Stimulated activated CD8-positive, alpha-beta memory T cell treated with anti-CD3 and anti-CD28 coated beads, Interleukin-12 subunit alpha, Interleukin-12 subunit beta, amount 100 ng/mL, for 4 hours (primary cell): ENCODE measurements around the gene ITGB6.
"Not testable (repeated sequence)": the region's sequence is repeated elsewhere in the genome, so short reads cannot be mapped to it uniquely, and the experiment has no call there.

ENCODE experiments used
- DNase-seq: peaks from one replicate; pipeline ENCODE4 v3.0.0-alpha.2; 2020; ENCODE audit warnings: low read depth

The ITGB6 gene

DNA sequence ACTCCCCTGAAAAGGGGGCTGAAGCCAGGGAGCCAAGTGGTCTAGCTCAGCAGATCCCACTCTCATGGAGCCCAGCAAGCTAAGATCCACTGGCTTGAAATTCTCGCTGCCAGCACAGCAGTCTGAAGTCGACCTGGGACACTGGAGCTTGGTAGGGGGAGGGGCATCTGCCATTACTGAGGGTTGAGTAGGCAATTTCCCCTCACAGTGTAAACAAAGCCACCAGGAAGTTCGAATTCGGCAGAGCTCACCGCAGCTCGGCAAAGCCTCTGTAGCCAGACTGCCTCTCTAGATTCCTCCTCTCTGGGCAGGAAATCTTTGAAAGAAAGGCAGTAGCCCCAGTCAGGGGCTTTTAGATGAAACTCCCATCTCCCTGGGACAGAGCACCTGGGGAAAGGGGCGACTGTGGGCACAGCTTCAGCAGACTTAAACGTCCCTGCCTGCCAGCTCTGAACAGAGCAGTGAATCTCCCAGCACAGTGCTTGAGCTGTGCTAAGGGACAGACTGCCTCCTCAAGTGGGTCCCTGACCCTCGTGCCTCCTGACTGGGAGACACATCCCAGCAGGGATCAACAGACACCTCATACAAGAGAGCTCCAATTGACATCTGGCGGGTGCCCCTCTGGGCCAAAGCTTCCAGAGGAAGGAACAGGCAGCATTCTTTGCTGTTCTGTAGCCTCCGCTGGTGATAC lies 18.8 kb downstream of the ITGB6 start:
- not testable (repeated sequence) for DNase-seq

DNA sequence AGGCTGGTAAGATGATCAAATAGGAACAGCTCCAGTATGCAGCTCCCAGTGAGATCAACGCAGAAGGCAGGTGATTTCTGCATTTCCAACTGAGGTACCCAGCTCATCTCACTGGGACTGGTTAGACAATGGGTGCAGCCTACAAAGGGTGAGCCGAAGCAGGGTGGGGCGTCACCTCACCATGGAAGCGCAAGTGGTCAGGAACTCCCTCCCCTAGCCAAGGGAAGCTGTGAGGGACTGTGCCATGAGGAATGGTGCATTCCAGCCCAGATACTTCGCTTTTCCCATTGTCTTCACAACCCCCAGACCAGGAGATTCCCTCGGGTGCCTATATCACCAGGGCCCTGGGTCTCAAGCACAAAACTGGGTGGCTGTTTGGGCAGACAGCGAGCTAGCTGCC lies 19.4 kb downstream of the ITGB6 start:
- not testable (repeated sequence) for DNase-seq

DNA sequence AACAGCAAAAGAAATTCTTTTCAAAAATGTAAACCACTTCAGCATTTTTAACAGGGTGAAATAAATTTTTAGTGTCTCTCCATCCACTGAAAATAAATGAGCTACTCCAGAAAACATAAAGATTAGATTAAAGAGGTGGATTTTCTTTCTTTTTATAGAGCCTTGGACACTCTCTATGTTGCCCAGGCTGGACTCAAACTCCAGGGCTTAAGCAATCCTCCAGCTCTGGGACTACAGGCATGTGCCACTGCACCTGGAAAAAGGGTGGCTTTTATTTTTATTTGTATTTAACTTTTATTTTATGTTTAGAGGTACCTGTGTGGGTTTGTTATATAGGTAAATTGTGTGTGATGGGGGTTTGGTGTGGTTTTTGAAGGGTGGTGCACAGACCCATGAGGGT lies 19.9 kb downstream of the ITGB6 start:
- DNase-seq: no peak

DNA sequence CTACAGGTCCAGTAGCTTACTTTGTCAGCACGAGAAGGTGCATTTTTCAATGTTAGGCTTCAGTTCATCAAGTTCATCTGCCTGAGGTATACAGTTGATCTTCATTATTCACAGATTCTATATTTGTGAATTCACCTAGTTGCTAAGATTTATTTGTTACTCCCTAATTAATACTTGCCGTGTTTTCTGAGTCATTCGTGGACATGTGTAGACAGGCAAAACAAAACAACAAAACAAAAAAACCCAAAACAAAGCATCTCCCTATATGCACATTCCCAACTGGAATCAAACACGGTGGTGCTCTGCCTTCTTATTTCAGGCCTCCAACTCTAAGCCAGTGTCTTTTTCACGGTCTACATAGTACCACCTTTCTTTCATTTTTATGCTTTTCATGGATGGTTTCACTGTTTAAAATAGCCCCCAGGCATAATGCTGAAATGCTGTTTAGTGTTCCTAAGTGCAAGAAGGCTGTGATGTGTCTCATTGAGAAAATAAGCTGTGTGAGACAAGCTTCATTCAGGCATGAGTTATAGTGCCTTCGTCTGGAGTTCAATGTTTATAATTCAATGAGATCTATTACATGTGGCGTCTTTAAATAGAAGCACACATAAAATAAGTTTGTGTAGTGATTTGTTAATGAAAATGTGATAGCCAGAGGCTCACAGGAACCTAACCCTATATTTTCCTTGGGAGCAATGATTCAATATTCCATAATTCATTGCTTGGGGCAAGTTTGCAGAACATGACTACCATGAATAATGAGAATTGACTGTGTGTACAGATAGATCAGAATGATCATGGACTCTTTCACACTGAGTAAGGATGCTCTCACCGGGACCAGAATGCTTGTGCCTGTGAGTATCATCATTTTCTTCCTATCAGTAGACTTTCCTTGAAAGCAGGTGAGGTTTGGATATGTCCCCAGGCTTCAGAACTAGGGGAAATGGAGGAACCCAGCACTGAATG lies 24.6 kb downstream of the ITGB6 start:
- no peak for DNase-seq

DNA sequence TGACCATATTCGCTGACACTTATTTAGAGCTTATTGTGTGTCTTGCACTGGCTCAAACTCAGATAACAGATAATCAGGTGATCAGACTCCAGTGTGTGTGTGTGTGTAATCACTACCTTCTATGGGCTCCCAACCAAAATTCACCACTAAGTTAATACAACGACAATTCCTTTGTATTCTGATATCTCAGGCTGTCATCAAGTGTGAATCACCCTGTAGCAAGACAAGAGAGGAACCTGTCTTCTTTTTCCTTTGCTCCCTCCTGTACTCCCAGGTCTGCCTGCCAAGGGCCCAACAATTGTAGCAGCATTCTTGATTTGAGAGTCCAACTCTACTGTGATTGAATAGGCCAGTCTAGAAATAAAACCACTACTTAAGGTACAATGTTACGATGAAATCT lies 25.8 kb downstream of the ITGB6 start:
- DNase-seq: no peak

DNA sequence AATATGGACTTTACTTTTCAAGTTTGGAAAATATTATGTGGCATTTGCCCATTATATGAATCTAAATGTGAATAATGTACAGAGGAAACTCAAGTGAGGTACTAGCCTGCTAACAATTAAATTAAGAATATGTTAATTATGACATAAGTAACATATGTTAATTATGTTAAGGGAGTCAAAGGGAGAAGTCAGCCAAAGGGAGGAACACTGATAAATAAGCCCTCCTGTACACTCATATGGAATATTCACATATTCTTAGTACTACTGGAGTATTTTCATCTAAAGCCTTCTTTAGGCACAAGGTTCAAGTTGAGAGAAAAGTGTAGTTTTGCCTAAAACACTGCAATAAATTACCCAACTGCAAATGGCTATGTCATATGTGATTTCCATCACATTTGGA lies 30.1 kb downstream of the ITGB6 start:
- DNase-seq: no peak

DNA sequence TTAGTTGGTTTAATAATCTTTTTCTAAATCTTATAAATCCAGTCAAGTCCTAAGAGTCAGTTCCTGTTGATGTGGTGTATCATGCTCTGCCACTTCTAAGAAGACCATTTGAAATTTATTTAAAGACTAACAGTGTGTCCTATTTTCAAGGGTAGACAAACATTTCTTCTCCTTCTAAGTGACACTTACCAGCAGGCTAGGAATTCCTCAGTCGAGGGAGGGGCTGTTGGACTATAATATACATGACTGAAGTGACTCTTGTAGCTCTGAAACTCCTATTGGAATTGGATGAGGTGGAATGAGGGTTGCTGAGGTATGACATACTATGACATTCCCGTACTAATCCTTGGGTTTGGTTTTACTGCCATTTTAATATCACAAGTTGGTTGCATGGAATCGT lies 30.6 kb downstream of the ITGB6 start:
- no peak for DNase-seq

DNA sequence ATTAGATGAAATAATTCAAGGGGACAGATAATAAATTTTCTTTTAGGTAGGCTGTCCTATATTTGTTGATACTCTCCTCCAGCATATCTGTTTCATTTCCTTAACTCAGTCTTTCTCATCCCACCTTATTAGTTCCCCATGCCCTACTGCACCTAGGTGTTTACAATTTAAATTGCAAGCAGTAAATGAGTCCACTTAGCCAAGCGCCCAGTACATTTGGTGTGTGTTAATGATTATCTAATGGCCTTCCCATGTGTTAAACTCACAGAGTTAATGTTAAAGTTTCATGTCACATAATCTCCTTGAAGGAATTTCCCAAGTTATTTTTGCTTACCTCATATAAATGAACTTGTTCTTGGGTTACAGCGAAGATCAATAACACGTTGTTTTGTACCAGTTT lies 31.2 kb downstream of the ITGB6 start:
- no peak for DNase-seq

DNA sequence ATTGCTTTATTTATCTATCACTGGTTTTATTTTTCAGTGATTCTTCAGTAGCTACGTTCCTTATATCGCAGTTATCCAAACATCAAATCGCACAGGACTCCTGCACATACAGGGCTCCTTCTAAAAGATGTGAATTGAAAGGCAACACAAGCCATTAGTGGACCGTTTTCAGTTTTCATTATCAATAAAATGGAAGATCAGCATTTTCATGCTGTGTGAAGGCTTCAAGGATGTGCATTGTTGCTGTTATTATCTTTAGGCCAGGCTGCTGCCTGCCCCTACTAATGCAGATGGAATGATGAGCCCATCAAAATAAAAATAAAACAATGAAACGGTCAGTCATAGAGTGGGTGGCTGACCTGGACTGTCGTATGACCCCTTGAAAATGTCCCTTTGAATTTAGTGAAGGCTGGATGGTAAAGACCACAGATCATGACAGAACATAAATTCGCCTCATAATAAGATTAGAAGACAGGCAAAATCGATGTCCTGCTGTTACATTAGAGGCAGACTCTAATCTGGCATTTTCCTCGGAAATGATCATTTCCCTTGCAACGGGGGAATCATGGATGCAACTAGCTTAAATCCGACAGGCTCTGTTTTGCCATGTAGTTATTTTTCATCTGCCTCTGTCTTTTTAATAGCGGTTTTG lies 32.9 kb downstream of the ITGB6 start:
- no peak for DNase-seq

DNA sequence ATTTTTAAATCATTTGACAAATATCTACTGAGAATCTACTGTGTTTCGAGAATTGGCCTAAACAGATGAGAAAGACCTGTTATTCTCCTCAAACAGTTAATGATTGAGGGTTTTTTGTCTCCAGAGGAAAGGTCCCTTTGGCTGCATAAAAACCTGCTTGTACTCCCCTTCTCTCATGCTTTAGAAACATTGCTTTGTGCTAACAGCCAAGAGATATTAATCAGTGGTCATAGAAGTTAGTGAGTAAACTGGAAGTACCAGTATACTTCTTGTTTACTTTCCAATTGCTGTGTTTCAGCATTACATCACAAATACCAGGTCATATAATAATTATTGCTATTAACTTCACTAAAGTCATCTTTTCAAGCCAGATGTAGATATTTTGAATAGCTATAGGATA lies 34.1 kb downstream of the ITGB6 start:
- DNase-seq: no peak

DNA sequence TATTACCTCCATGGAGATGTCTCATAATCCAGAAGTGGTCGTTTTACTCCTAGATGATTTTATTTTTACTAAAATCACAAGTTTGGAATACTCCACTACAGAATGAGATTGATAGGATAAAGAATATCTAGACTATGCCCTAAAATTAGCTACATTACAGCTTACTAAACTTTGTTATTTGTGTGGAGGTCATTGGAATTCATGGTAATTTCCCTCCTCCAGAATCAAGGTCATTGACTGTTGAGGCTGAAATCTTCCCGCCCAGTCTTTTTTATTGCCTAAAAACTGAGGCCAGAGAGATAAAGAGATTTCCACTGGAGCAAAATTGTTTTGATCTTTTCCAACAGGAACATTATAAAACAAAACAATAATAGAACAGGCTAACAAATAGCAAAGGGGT lies 35.0 kb downstream of the ITGB6 start:
- DNase-seq: no peak

DNA sequence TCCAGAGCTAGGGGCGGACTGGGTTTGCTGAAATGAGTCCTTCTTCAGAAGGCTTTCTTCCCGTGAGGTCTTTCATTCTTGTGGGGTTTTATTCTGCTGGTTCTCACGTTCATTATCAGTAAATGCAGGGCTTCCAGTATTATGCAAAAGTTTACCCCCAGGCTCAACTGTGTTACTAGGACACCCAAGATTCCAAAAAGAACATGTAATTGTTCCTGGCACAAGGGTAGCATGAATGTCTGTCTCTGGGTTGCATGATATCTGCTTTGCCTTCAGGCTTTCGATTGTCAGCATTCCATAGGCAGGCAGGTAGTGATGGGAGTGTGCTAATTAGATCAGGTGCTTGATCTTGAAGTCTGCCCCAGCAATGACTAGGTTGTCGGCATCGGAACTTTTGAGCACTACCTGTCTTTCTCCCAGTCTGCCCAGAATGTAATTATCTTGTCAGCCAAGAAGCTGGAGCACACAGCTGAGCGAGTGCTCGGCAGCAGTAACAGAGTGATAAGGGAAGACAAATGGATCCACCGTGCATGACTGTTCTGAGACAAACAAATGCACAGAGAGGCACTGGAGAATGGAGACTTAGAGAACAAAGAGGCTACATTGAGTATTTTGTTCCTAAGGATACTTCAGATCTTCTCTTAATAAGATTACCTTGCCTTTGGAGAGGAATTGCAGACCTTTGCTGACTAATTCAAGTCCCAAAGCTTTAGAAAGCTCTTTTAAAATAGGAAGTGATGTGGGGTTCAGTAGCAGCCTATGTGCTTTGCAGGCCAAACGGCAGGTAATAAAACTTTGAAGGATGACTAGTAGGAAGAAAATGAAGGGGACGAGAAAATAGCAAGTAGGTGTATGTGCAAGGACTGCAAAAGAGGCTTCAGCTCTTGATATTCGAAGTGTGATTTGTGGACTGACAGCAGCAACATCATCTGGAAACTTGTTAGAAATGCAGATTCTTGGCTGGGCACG lies 41.9 kb downstream of the ITGB6 start:
- no peak for DNase-seq

DNA sequence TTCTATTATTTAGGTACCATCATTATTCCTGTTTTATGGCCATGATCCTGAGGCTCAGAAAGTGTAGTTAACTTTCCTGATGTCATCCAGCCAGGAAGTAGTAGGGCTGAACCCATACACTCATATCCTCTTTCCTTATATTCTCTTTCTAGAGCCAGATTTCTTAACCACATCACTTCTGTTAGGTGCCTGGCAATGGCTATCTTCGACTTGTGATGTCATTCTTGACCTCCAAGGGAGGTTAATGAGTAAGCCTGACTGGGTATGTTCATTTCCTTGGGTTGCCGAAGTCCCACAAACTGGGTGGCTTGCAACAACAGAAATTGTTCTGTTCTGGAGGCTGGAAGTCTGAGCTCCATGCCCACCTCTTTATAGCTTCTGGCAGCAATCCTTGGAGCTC lies 43.4 kb downstream of the ITGB6 start:
- DNase-seq: no peak

DNA sequence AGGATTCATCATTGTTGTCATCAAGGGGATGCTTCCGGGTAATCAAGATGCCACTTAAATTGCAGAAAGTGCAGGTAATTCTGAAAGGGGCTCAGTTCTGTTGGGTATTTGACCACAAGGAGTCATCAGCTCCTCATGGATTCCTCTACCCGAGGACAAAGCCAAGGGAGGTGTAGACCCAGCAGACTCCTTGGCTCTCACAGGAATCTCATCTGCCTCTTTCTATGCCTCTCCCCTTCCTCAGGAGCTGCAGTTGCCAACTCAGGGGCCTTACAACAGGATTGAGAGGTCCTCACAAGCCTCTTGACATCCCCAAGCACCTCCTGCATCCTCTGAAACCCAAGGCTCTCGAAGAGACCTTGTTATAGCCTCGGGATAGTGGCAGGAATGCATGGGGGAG lies 44.0 kb downstream of the ITGB6 start:
- DNase-seq: no peak

DNA sequence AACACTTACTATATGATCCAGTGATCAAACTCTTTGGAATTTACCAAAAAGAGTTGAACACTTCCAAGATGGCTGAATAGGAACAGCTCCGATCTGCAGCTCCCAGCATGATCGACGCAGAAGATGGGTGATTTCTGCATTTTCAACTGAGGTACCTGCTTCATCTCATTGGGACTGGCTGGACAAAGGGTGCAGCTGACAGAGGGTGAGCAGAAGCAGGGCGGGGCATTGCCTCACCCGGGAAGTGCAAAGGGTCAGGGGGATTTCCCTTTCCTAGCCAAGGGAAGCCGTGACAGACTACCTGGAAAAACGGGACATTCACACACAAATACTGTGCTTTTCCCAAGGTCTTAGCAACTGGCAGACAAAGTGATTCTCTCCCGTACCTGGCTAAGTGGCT lies 51.7 kb downstream of the ITGB6 start:
- not testable (repeated sequence) for DNase-seq

DNA sequence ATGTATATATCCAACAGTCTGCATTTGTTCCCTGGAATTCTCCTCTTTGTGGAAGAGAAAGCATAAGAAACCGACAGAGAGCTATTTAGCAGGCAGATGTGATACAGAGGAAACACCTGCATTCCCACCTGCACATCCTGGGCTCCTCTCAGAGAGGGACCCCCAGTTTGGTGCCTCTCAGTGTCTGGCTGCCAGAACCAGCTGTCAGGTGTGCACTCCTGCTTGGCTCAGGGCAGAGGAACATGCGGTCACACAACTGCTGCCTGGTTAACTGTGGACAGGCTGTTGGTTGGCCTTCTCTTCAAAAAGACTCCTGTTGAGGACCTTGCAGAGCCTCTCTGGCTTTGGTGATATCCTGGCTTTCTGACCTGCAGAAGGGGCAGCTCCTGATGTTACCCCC lies 54.6 kb downstream of the ITGB6 start:
- no peak for DNase-seq

DNA sequence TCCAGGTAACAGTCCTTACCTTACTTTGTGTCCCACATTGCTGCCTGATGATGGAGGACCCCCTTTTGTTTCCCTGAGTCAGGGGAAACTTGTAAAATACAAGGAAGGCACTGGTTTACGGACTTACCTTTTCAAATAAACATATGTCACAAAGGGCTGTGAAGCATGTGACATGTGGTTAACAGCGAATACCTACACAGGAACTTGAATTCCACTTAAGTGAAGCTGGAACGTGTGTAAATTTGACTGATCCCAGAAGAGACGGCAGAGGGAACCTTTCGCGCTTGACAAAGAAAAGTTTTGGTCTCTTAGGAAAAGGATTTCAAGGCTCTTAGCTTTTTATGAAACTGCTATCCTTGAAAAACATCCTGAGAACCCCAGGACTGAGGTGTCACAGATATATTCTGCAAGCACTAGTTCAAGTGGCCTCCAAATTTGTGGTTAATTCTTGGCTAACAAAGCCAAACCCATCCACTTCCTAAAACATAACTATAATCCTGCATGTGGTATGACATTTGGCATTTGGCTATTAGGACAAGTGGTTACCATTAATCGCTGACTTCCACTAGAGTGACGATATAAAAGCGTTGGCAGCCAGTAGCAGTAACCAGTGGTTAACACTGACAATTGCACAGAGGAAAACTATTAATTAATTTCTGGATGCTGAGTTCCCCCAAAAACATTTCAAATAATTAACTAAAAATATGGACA lies 55.6 kb downstream of the ITGB6 start:
- DNase-seq: no peak

DNA sequence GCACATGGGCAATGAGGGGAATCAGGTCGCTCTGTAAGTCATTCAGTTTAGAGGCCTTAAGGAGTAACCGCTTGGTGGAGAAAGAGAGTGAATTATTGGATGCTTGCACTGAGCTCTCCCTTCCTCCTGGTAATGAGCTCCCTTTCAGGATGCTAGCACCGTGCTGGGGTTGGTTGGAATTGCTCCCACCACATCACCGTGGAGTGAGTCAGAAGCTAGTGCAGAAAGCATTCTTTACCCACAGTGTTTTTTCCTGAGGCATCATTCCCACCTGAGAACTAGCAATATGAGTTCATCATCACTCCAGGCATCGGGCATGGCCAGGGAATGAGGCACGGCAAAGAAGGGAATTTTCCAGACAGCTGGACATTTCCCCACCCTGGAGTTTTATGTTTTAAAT lies 57.6 kb downstream of the ITGB6 start:
- DNase-seq: no peak

DNA sequence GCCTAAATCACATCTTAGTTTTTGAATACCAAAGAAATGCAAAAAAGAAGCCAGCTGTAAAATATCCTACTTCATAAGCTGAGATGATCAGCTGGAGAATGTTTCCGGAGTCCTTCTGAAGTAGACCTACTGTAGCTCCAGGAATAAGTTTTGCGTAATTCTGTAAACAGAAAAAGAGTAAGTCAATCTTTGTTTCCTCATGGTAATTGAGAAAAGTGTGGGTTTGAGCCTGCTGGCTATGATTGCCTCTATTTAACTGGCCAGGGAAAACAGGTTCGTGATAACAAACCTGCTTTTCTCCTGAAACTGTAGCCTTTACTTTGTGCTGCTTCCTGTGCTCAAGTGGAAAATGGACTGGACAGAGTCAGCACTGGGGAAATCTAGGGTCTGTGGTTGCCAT lies 58.2 kb downstream of the ITGB6 start:
- DNase-seq: no peak

DNA sequence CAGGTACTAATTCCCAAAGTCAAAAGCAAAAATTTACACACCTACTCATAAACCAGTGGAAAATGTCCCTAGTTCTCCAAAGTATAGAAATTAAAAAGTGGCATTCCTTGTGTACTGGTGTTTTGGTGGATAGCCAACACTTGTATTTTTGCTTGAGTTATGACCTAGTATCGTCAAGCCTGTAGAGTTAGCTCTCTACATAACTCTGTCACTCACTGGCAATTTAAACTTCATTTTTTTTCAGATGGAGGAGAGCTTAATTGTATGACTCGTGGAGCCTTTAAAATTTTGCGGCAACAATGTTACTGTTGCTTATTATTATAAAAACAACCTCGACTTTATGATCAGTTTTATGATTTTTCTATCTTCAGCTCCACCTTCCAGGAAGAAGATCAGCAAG lies 58.7 kb downstream of the ITGB6 start:
- no peak for DNase-seq

DNA sequence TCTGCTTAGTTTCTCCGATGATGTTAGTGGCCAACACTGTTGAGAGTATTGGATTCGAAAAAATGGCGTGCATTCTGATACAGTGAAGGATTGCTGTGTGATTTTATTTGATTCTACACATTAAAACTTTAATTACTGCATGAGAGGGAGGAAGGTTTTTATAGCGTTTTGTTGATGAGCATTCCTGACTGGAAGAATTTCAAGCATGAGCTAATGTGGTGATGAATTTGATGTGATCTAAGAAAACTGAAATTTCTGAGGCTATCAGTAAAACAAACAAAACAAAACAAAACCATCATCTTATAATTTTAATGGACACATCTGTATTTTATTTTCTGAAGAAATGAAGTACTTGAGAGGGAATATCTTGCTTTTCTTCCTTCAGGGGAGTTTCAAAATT lies 59.6 kb downstream of the ITGB6 start:
- no peak for DNase-seq
